Calu3 (cell line): ENCODE results near the gene LPAR3. TPM values are rescaled to one million over a fixed set of nuclear protein-coding genes. Genes with fewer than 3 reads are reported as not detected.

ENCODE experiments used
- BruUV-seq: library from RNA; stranded (reverse); fragments of 400-500 nt; replicated peaks from 2 replicates; lab custom pipeline; 2021; lab: Mats Ljungman, UMichigan
- CTCF ChIA-PET: fragments of 300-600 bp; sonication (Branson Sonifier 250); formaldehyde crosslinking; loops from one replicate; lab custom pipeline; 2022; ENCODE audit warnings: antibody characterized with exemption; lab: Charles Lee
- DNase-seq: peaks from one replicate; pipeline ENCODE4 v3.0.0; 2022
- H3K27ac Mint-ChIP-seq: one replicate; pipeline ENCODE4 v1.8.0; 2022; ENCODE audit warnings: mixed read lengths; ENCODE audit not compliant: unreplicated experiment
- H3K27me3 Mint-ChIP-seq: one replicate; pipeline ENCODE4 v1.8.0; 2022; ENCODE audit warnings: mixed read lengths; ENCODE audit not compliant: unreplicated experiment
- H3K36me3 Mint-ChIP-seq: one replicate; pipeline ENCODE4 v1.8.0; 2022; ENCODE audit warnings: mild to moderate bottlenecking, moderate library complexity, mixed read lengths; ENCODE audit not compliant: insufficient read depth, unreplicated experiment
- H3K4me1 Mint-ChIP-seq: one replicate; pipeline ENCODE4 v1.8.0; 2022; ENCODE audit warnings: mild to moderate bottlenecking, low read depth, mixed read lengths; ENCODE audit not compliant: unreplicated experiment
- H3K4me3 Mint-ChIP-seq: one replicate; pipeline ENCODE4 v1.8.0; 2022; ENCODE audit warnings: mild to moderate bottlenecking, low read depth, moderate library complexity, mixed read lengths; ENCODE audit not compliant: unreplicated experiment
- H3K9me3 Mint-ChIP-seq: one replicate; pipeline ENCODE4 v1.8.0; 2022; ENCODE audit warnings: low read depth, mixed read lengths; ENCODE audit not compliant: unreplicated experiment
- intact Hi-C: fragments of 100-400 bp; cut with micrococcal nuclease; formaldehyde crosslinking; loops from one replicate; pipeline ENCODE4 v1.10.0; 2022; ENCODE audit not compliant: unreplicated experiment
- total RNA-seq: library from RNA; stranded (reverse); gene quantifications from 2 replicates; pipeline ENCODE4 v1.2.3, GENCODE V29; 2022
- TF ChIP-seq, protein P1 (sequence below): fragments of 200-600 bp; IDR thresholded peaks from one replicate; pipeline ENCODE4 v1.8.0; 2022; ENCODE audit warnings: antibody characterized with exemption; ENCODE audit not compliant: unreplicated experiment

The LPAR3 gene
- total RNA-seq, 1 experiment from 2014 or later, result 14.0 TPM

DNA sequence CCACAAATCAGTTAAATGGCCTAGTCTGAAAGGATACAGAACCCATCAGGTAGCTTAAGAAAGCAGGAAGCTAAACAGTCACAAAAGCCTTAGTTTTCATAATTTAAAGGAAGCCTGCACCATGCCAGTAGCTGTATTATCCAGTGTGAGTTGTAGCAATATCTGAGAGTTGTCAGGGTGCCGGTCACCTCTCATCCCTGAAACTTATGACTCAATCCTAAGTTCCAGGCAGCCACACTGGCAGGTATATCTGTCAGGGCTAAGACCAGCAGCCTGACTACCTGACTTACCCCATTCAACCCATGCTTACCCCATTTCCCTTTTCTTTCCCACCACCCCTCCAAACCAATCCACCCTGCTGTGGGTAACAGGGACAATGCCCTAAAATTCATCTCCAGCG lies 37.8 kb upstream of the LPAR3 start:
- TF ChIP-seq, protein P1, sequence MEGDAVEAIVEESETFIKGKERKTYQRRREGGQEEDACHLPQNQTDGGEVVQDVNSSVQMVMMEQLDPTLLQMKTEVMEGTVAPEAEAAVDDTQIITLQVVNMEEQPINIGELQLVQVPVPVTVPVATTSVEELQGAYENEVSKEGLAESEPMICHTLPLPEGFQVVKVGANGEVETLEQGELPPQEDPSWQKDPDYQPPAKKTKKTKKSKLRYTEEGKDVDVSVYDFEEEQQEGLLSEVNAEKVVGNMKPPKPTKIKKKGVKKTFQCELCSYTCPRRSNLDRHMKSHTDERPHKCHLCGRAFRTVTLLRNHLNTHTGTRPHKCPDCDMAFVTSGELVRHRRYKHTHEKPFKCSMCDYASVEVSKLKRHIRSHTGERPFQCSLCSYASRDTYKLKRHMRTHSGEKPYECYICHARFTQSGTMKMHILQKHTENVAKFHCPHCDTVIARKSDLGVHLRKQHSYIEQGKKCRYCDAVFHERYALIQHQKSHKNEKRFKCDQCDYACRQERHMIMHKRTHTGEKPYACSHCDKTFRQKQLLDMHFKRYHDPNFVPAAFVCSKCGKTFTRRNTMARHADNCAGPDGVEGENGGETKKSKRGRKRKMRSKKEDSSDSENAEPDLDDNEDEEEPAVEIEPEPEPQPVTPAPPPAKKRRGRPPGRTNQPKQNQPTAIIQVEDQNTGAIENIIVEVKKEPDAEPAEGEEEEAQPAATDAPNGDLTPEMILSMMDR, result no peak
- intact Hi-C loops, result loop anchor here (10.0 kb wide), 1 partner anchor 266 kb away; no protein-coding TSS in a partner anchor
- Mint-ChIP-seq H3K9me3 (no peaks in the 10 kb centered on the region), H3K27ac (no peak overlapping the region), H3K4me1 (no peaks in the 10 kb centered on the region), H3K4me3 (no peak overlapping the region), H3K27me3 (no peaks in the 10 kb centered on the region), H3K36me3 (no peaks in the 10 kb centered on the region)
- no peak for DNase-seq
- BruUV-seq, result no TSS peak
- CTCF ChIA-PET, result no interaction called here

DNA sequence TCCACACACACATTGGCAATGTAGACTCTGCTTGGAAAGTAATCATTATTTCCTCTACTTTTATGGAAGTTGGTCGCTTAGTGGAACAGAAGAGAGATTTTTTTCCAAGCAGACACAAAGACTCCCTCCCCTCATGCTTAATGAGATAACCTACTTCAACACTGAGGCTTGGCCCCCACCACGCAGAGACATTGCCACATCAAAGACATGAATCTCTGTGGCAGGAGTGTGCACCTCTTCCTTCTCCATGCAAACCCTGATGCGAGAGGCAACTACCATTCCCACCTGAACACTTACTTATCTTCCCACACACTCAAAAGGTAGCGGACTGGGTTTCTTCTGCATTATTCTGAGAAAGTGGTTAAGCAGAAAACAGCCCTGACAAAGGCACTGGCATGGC lies 37.3 kb upstream of the LPAR3 start:
- TF ChIP-seq, protein P1, result no peak
- H3K4me1 Mint-ChIP-seq, result no peaks in the 10 kb centered on the region
- CTCF ChIA-PET, result interaction anchor here (0.7 kb wide), 1 partner anchor 37 kb away, joined by 3 read pairs; no protein-coding TSS in a partner anchor
- intact Hi-C loops, result loop anchor here (10.0 kb wide), 1 partner anchor 266 kb away; no protein-coding TSS in a partner anchor
- H3K27me3 Mint-ChIP-seq, result no peaks in the 10 kb centered on the region
- BruUV-seq, result no TSS peak
- no peaks in the 10 kb centered on the region for H3K36me3 Mint-ChIP-seq
- H3K4me3 Mint-ChIP-seq, result no peak overlapping the region
- no peak overlapping the region for H3K27ac Mint-ChIP-seq
- H3K9me3 Mint-ChIP-seq, result no peaks in the 10 kb centered on the region
- DNase-seq, result no peak

DNA sequence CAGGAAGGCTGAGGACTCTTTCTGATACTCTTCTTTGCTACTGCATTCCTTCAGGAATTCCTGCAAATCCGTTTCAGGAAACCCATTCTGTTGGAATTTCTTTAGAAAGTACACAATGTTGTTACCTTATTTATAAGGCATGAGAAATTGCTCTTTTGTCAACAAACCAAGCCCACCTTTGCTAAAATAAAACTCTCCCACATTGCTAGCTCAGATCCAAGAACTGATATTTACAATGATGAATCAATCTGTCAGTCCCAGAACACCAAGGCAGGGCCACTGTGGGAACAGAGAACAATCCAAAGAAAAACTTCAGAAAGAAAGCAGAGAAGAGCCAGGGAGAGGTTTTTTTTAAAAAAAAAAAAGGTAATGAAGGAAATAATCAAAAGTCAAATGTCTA lies 36.6 kb upstream of the LPAR3 start:
- no peaks in the 10 kb centered on the region for H3K9me3 Mint-ChIP-seq
- no peak for DNase-seq

DNA sequence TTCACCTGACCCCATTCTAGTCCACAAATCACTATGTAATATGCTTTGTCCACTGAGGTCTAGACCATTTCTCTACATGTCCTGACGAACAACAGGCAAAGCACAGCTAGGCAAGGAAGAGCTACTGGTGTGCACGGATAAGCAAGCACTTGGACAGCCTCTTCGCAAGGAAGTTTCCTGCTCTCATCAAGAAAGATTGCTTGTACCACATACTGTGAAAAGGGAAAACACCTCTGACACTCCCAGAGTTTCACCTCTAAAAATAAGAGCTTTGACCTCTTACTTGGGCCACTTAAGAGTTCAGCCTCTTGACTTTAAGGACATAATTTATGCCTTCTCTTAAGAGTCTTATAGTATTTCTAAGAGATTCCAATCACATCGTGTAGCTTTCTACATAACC lies 36.0 kb upstream of the LPAR3 start:
- TF ChIP-seq, protein P1, result no peak
- Mint-ChIP-seq H3K9me3 (no peaks in the 10 kb centered on the region), H3K27me3 (no peaks in the 10 kb centered on the region), H3K4me3 (no peak overlapping the region), H3K27ac (no peak overlapping the region), H3K4me1 (no peaks in the 10 kb centered on the region), H3K36me3 (no peaks in the 10 kb centered on the region)
- CTCF ChIA-PET, result interaction anchor here (1.5 kb wide), 1 partner anchor 147 kb away, joined by 3 read pairs; no protein-coding TSS in a partner anchor
- BruUV-seq, result no TSS peak
- no peak for DNase-seq
- intact Hi-C loops, result no loop called here

More for the DNA sequence above, 36.6 kb upstream of the LPAR3 start:
- intact Hi-C loops, result no loop called here
- TF ChIP-seq, protein P1, result no peak
- CTCF ChIA-PET, result interaction anchor here (0.7 to 1.5 kb wide), 2 partner anchors 36 to 147 kb away, joined by 3 read pairs; no protein-coding TSS in a partner anchor
- Mint-ChIP-seq H3K27ac (no peak overlapping the region), H3K4me3 (no peak overlapping the region), H3K36me3 (no peaks in the 10 kb centered on the region), H3K4me1 (no peaks in the 10 kb centered on the region), H3K27me3 (no peaks in the 10 kb centered on the region)
- no TSS peak for BruUV-seq
